HG03558 (cell line): ENCODE results near the gene SLC25A13.

Experiments used
- ATAC-seq: cut with Tn5 transposase; IDR thresholded peaks from one replicate; pipeline ENCODE4 v1.9.1; 2021; ENCODE audit warnings: moderate number of reproducible peaks; ENCODE audit not compliant: unreplicated experiment; ENCODE audit errors: extremely low read depth

SLC25A13 gene

DNA sequence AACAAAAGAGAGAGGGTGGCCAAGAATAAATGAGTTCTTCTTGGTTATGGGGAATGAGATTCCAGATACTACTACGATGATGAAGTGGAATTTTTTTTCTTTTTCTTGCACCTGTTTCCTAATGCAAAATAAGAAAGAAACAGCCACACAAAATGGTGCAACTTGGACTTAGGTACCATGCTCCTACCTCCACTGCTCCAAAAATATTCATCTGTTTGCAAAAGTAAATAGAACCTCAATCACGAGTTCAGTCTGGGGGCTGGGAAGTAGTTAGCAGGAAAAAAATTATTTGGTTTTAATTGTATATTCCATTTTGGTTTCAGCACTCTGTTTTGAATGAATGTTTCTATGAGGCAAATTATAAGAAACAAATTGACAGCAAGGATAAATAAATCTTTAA is 73.5 kb downstream of the SLC25A13 start:
- no peak for ATAC-seq

DNA sequence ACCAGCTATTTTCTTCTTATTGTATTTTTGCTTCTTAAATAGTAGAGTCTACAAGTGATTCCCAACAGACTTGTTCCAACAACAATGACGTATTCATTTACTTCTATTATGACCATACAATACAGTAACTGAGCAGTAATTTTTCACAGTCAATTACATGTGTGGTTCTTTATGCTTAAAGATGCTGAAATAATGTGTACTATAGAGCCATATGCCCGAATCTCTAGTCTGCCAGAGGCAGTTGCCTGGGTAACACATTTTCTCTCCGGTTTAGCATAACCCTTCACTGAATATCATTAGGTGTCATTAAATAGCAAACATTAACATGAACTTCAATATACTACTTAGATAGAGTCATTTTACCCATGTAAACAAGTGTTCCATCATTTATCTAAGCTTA is 75.0 kb downstream of the SLC25A13 start:
- ATAC-seq, result no peak

GRCh38 chr7:96244992-96245292 is 77.0 kb downstream of the SLC25A13 start:
- no peak for ATAC-seq

DNA sequence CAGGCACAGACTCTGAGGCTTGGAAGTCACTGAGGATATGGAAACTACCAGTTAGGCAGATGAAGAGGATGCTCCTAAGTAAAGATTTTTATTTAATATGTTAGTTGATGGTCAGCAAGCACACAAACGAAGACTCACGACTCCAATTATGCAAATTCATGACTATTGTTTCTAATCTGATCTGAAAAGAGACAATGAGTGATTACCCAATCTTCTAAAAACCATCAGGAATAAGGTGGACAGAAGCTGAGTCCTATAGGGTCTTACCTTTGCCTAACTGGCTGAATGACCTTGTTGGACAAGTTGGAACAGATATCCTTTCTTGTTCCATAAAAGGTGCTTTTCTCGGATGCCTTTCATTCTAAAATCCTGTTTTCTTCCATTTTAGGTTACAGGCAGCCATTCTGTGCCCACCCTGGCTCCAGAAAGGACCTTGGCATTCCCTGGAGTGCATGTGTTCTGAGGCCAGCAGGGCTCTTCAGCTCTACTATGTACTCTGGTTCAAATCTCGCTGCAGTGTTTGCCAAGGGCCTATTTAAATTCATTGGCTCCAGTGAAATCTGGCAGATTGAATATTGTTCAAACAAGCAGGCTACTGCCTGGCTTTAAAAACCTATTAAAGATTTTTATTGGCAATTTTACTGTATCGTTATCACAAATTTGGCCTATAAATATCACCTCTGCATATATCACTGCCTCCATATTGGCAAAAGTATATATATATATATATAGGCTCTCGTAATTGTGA is 77.5 kb downstream of the SLC25A13 start:
- ATAC-seq, result no peak

DNA sequence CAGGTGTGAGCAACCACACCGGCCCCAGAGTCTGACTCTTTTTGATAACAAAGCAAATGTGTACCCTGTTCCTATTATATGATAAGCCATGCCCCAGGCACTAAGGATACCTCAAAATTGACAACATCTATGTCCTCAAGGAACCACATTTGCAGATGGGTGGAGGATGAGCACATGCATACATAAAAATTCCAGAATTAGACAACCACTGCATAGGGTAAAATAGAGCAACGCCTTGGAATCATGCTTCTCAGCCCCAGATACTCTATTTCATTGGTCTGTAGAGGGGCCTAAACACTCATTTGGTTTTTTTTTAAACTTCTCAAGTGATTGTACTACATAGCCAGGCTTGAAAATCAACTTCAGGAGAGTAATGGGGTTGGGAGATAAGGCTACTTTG is 78.7 kb downstream of the SLC25A13 start:
- no peak for ATAC-seq

- ATAC-seq, result no peak
Observed at GRCh38 chr7:96241855-96242254, 80.0 kb downstream of the SLC25A13 start.

- ATAC-seq, result no peak
Observed at GRCh38 chr7:96238976-96239766, 82.7 kb downstream of the SLC25A13 start.

DNA sequence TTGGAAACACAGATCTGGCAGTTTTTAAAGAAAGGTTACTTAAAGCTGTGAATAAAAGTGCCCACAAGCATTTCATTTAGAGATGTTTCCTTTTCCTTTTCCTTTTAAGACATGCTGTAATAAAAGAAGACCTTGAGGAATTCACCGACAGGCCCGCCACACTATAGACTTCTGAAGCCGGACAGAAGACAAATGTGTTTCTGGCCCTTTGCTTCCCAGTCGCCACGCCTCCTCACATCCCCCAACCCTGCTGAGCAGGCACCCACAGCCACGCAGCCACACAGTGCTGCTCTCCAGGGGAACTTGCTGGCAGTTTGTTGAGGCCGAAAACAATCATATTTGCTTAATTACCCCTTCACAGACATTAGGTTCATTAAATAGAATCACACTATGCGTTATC is 83.4 kb downstream of the SLC25A13 start:
- no peak for ATAC-seq

DNA sequence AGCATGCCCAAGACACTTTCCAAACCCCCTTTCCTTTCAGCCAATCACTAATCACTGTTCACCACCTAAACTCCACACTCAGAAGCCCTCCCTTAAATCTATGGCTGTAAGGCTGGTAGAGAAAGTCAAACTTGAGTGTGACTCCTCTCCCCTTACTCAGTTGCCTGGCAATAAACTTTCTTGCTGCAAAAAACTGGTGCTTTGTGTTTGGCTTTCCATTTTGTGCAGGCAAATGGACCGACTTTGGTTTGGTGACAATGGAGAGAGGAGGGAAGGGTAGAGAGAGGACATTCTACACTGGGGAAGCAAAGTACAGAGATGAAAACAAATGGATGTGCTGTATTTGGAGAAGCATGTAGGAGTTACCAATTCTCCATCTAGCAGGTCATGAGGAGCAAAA is 84.9 kb downstream of the SLC25A13 start:
- ATAC-seq, result no peak

DNA sequence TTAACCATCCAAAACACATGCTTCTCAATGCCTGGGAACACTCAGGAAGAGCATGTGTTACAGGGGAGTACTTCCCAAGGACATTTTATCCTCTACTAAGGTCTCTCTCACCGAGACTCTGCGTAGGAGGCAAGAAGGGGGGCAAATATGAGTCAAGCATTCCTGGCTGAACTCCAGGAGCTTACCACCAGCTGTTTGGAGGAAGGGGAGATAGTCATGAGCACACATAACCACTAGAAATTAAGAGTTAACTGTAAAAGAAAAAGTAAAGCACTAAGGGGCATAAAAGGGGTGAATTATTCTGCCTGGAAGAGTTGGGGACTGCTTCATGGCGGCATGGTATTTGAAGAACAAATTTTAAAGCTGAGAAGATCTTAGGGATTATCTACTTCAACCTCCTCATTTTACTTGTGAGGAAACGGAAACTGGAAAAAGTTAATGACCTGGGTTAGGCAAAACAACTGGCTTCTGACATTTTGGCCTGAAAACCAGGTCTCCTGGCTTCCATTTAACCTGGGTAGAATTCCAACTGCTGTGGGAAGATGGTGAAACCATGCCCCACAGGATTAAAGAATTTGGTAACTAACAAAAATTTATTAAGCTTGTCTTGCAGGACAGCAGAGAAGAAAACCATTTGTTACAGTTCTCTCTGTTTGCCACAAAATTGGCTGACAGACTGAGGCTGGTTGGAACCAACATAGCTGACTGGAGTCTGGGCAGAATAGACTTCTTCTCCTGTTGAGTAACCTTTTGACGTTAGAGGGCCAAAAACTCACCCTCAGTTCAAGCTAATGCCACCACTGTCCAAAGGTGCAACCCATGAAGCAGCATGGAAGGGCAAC is 85.5 kb downstream of the SLC25A13 start:
- ATAC-seq, result no peak

GRCh38 chr7:96235281-96235680 is 86.6 kb downstream of the SLC25A13 start:
- no peak for ATAC-seq

DNA sequence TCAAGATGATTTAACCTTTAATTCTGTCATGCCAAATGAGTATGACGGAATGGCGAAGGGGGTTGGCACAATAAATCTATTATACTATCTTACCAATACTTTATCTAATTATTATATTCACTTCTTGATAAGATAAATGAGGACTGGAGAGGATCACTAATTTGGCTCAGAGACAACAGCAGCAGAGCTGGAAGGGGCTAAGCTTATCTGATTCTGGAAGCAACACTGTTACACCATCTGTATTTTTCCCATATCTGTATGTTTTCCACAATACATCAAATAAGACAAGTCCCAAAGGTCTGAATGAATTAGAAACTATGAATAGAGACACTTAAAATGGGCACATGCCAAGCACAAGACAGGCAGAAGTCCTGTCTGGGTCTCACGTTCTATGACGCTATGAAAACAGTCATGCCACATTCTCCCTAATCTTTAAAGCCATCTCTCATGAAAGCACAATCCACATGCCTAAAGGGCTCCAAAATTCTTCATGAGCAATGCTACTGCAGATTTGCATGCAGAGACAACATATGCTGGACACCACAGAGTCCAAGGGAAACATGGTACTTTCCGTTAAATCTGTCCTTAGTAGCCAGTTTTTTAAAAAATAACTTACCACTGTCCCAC is 88.3 kb downstream of the SLC25A13 start:
- ATAC-seq, result no peak

DNA sequence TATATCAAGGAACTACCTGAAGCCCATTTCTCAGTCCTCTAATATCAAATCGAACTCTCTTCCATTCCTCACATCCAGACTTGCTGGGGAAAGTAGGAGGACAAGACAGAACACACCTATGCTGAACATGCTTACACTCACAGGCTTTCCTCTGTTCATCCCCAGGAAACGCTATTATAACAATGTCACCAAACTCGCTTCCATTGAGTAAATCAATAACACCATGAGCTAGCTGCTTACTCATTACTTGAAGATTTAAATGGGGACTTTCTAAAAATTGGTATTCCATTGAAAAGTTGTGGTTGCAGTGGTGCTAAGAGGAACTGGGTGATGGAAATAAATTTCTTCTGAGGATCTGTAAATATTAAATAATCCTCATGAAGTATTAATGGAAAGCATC is 88.8 kb downstream of the SLC25A13 start:
- ATAC-seq, result no peak

DNA sequence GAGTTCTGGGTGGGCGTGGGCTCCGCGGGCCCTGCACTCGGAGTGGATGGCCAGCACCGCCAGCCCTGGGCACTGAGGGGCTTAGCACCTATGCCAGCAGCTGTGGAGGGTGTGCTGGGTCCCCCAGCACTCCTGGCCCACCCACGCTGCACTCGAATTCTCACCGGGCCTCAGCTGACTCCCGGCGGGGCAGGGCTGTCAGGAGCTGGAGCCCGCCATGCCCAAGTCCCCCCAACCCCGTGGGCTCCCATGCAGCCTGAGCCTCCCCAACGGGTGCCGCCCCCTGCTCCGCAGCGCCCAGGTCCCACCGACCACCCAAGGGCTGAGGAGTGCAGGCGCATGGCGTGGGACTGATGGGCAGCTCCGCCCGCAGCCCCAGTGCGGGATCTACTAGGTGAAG is 93.1 kb downstream of the SLC25A13 start:
- ATAC-seq, result no peak

GRCh38 chr7:96225251-96225650 is 96.6 kb downstream of the SLC25A13 start:
- ATAC-seq, result no peak

GRCh38 chr7:96224685-96225084 is 97.2 kb downstream of the SLC25A13 start:
- no peak for ATAC-seq

GRCh38 chr7:96224073-96224472 is 97.8 kb downstream of the SLC25A13 start:
- no peak for ATAC-seq

- no peak for ATAC-seq
Observed at GRCh38 chr7:96221888-96222287, 100.0 kb downstream of the SLC25A13 start.

DNA sequence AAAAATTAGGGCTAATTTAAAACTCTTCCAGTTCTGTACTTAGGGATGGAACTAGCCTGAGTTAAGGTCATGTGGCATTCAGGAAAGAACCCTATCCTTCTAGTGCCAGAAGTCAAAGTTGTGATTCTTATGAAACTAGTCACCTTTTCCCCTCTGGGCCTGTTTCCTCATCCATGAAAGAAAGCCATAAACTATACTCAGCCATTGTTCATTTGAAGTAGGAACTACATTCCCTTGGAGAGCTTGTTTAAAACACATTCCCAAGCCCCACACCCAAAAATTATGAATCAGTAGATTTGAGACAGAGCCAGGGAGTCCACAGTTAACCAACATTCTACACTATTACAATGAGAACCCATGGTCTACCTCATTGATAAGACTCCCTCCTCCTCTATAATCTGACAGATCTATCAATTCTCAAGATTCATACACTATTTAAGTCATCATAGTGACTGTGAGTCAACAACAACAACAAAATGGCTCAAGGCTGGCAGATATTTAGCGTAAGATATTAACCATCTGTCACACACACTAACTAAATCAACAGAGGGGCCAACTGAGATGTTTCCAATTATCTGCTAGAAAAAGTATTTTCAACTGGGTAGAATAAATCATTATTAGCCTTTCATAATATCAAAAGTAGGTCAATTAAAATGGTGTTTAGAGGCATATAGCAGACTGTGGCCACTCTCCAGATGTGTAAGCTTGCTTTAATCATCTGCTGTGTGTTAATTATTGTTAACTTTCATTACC is 102.3 kb downstream of the SLC25A13 start:
- ATAC-seq, result no peak

DNA sequence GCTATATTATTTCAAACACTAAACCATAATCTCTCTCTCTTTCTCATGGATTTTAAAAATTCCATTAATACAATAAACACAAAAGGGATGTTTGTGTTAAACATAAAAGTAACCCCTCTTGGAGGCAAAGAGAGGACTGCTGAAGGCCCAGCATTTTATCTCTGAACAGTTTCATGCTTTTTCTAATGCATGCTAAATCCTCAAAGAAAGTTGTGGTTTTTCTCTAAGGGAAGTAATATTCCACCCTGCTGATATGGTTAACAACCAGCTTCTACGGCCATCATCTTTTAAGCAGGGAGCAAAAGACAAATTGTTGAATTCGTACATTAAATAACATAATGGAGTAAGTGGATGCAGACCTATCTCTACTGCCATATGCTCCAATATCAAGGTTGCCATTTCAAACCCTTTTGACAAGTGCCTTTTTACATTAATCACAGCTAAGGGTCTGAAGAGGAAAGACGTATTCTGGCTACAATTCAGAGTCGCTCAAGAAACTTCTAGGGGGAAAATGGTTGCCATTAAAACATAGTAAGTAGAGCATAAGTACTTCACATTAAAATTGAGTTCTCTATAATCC is 103.1 kb downstream of the SLC25A13 start:
- no peak for ATAC-seq
